ENCODE results near the gene PRDM16. TPM values are rescaled to one million over a fixed set of nuclear protein-coding genes. Genes with fewer than 3 reads are reported as not detected.

PRDM16 gene
- total RNA-seq, 1 donor from 2014 or later = 84.2 TPM

DNA sequence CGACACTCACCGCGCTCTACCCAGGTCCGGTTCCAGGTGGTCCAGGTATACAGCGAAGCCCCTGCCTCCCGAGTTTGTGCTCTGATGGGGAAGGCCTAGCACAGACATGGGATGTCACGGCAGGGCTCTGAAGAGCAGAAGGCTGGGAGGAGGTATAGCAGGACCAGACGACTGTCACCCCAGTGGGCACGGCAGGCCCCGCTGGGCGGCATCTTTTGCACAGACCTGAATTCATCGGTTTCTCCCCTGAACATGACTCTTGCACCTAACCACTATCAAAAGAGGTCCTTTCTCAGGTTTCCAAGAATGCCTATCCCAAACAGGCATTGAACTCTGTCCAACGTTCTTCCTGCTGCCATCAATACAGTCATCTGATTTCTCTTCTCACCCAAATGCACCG lies 416.0 kb downstream of the PRDM16 start:
- Histone ChIP-seq H3K4me1 (no peaks in the 10 kb centered on the region), H3K27me3 (no peaks in the 10 kb centered on the region), H3K36me3 (peaks cover 12 to 13% of the 10 kb centered on the region in 2 donors), H3K4me3 (no peak overlapping the region), H3K27ac (no peak overlapping the region), H3K9me3 (peaks cover 23 to 40% of the 10 kb centered on the region in 2 donors)
- no peak for DNase-seq (ENCODE audit: low spot score in 2 of 2)
- intact Hi-C loops (cut with DNase I) = no loop called here
- TF ChIP-seq, protein P1, sequence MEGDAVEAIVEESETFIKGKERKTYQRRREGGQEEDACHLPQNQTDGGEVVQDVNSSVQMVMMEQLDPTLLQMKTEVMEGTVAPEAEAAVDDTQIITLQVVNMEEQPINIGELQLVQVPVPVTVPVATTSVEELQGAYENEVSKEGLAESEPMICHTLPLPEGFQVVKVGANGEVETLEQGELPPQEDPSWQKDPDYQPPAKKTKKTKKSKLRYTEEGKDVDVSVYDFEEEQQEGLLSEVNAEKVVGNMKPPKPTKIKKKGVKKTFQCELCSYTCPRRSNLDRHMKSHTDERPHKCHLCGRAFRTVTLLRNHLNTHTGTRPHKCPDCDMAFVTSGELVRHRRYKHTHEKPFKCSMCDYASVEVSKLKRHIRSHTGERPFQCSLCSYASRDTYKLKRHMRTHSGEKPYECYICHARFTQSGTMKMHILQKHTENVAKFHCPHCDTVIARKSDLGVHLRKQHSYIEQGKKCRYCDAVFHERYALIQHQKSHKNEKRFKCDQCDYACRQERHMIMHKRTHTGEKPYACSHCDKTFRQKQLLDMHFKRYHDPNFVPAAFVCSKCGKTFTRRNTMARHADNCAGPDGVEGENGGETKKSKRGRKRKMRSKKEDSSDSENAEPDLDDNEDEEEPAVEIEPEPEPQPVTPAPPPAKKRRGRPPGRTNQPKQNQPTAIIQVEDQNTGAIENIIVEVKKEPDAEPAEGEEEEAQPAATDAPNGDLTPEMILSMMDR (IDR thresholded peaks at IDR 0.05) = no peak

Other genes starting within 250 kb of the PRDM16 start
- gene ACTRT2, start 47.7 kb upstream of the PRDM16 start, total RNA-seq = not detected

Measured in ascending aorta (tissue), 2 donors.